HEK293 (cell line): ENCODE results near the gene XIRP2.

Experiments used
- KLF16 ChIP-seq: fragments of 450-650 bp; formaldehyde crosslinking; IDR thresholded peaks from 2 replicates; pipeline ENCODE4 v1.5.1; 2017; ENCODE audit warnings: missing biosample characterization, missing genetic modification characterization
- TRIM28 ChIP-seq: IDR thresholded peaks from 2 replicates; pipeline ENCODE4 v1.6.1; 2011; ENCODE audit warnings: low read length, control low read depth, borderline replicate concordance
- ZBTB44 ChIP-seq: fragments of 450-650 bp; IDR thresholded peaks from 2 replicates; pipeline ENCODE4 v1.5.1; 2018; ENCODE audit warnings: missing biosample characterization, mild to moderate bottlenecking, missing genetic modification characterization
- ZNF274 ChIP-seq, 2 experiments: fragments of 200-500 bp in 1 of 2; fragments of 450-650 bp in 1 of 2; sonication (Bioruptor generic) in 1 of 2; formaldehyde crosslinking in 1 of 2; IDR thresholded peaks; 2 replicates each; pipeline versions ENCODE4 v1.5.1 to v1.6.1; 2014 to 2016; ENCODE audit warnings: borderline replicate concordance in 1 of 2, inconsistent platforms in 1 of 2, low read length in 1 of 2, missing biosample characterization in 1 of 2, missing genetic modification characterization in 1 of 2
- ZNF292 ChIP-seq: fragments of 450-650 bp; formaldehyde crosslinking; IDR thresholded peaks from 2 replicates; pipeline ENCODE4 v1.5.1; 2016; ENCODE audit warnings: low read depth, missing biosample characterization, missing genetic modification characterization, borderline replicate concordance
- ZNF510 ChIP-seq: fragments of 450-650 bp; formaldehyde crosslinking; IDR thresholded peaks from 2 replicates; pipeline ENCODE4 v1.5.1; 2018; ENCODE audit warnings: mild to moderate bottlenecking, missing genetic modification characterization, missing biosample characterization; ENCODE audit not compliant: insufficient replicate concordance
- ZNF677 ChIP-seq: fragments of 450-650 bp; IDR thresholded peaks from 2 replicates; pipeline ENCODE4 v1.5.0; 2018; ENCODE audit warnings: missing biosample characterization, mild to moderate bottlenecking, missing genetic modification characterization, moderate library complexity
- ZNF76 ChIP-seq: fragments of 450-650 bp; formaldehyde crosslinking; IDR thresholded peaks from 2 replicates; pipeline ENCODE4; 2016; ENCODE audit warnings: low read depth, missing biosample characterization, missing genetic modification characterization, borderline replicate concordance
- TF ChIP-seq, protein P1 (sequence below): fragments of 450-650 bp; formaldehyde crosslinking; IDR thresholded peaks from 2 replicates; pipeline ENCODE4 v1.5.1; 2016; ENCODE audit warnings: missing biosample characterization, missing genetic modification characterization
- TF ChIP-seq, protein P2 (sequence below): fragments of 450-650 bp; formaldehyde crosslinking; IDR thresholded peaks from 2 replicates; pipeline ENCODE4 v1.5.1; 2016; ENCODE audit warnings: missing biosample characterization, missing genetic modification characterization
- TF ChIP-seq, protein P3 (sequence below): fragments of 450-650 bp; formaldehyde crosslinking; IDR thresholded peaks from 2 replicates; pipeline ENCODE4 v1.5.1; 2017; ENCODE audit warnings: missing biosample characterization, missing genetic modification characterization
- TF ChIP-seq, protein P4 (sequence below): fragments of 450-650 bp; formaldehyde crosslinking; IDR thresholded peaks from 2 replicates; pipeline ENCODE4 v1.5.1; 2016; ENCODE audit warnings: missing biosample characterization, missing genetic modification characterization
- TF ChIP-seq, protein P5 (sequence below): fragments of 450-650 bp; formaldehyde crosslinking; IDR thresholded peaks from 2 replicates; pipeline ENCODE4 v1.5.1; 2016; ENCODE audit warnings: missing biosample characterization, missing genetic modification characterization
- TF ChIP-seq, protein P6 (sequence below): fragments of 450-650 bp; formaldehyde crosslinking; conservative IDR thresholded peaks from 2 replicates; pipeline ENCODE4 v1.5.1; 2016; ENCODE audit warnings: low read depth, missing biosample characterization, missing genetic modification characterization

DNA sequence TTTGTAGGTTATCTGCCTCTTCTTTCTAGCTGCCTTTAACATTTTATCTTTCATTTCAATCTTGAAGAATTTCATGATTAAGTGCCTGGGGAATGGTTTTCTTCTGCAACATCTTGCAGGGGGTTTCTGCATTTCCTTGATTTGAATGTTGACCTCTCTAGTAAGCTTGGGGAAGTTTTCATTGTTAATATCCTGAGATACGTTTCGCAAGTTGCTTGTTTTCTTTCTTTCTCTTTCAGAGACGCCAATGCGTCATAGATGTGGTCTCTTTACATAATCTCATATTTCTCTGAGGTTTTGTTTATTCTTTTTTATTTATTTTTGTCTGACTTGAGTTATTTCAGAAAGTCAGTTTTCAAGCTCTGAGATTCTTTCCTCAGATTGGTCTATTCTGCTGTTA, 225.7 kb downstream of the XIRP2 start:
- TF ChIP-seq, protein P1, sequence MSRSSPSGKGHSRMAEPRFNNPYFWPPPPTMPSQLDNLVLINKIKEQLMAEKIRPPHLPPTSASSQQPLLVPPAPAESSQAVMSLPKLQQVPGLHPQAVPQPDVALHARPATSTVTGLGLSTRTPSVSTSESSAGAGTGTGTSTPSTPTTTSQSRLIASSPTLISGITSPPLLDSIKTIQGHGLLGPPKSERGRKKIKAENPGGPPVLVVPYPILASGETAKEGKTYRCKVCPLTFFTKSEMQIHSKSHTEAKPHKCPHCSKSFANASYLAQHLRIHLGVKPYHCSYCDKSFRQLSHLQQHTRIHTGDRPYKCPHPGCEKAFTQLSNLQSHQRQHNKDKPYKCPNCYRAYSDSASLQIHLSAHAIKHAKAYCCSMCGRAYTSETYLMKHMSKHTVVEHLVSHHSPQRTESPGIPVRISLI (tag by site-specific recombination) = no peak
- TF ChIP-seq ZNF677 (tag by site-specific recombination) (no peak), ZNF510 (no peak), ZNF274 (IDR thresholded peaks at IDR 0.05; ENCODE audit: low read length) (no peak), ZNF274 (tag by site-specific recombination; IDR thresholded peaks at IDR 0.05; ENCODE audit: borderline replicate concordance) (no peak), KLF16 (tag by site-specific recombination) (no peak), ZNF76 (tag by site-specific recombination) (no peak), TRIM28 (no peak), ZNF292 (tag by site-specific recombination) (no peak), ZBTB44 (tag by site-specific recombination) (no peak)
- TF ChIP-seq, protein P2, sequence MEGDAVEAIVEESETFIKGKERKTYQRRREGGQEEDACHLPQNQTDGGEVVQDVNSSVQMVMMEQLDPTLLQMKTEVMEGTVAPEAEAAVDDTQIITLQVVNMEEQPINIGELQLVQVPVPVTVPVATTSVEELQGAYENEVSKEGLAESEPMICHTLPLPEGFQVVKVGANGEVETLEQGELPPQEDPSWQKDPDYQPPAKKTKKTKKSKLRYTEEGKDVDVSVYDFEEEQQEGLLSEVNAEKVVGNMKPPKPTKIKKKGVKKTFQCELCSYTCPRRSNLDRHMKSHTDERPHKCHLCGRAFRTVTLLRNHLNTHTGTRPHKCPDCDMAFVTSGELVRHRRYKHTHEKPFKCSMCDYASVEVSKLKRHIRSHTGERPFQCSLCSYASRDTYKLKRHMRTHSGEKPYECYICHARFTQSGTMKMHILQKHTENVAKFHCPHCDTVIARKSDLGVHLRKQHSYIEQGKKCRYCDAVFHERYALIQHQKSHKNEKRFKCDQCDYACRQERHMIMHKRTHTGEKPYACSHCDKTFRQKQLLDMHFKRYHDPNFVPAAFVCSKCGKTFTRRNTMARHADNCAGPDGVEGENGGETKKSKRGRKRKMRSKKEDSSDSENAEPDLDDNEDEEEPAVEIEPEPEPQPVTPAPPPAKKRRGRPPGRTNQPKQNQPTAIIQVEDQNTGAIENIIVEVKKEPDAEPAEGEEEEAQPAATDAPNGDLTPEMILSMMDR (tag by site-specific recombination) = no peak
- TF ChIP-seq, protein P3, sequence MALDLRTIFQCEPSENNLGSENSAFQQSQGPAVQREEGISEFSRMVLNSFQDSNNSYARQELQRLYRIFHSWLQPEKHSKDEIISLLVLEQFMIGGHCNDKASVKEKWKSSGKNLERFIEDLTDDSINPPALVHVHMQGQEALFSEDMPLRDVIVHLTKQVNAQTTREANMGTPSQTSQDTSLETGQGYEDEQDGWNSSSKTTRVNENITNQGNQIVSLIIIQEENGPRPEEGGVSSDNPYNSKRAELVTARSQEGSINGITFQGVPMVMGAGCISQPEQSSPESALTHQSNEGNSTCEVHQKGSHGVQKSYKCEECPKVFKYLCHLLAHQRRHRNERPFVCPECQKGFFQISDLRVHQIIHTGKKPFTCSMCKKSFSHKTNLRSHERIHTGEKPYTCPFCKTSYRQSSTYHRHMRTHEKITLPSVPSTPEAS (tag by site-specific recombination) = no peak
- TF ChIP-seq, protein P4, sequence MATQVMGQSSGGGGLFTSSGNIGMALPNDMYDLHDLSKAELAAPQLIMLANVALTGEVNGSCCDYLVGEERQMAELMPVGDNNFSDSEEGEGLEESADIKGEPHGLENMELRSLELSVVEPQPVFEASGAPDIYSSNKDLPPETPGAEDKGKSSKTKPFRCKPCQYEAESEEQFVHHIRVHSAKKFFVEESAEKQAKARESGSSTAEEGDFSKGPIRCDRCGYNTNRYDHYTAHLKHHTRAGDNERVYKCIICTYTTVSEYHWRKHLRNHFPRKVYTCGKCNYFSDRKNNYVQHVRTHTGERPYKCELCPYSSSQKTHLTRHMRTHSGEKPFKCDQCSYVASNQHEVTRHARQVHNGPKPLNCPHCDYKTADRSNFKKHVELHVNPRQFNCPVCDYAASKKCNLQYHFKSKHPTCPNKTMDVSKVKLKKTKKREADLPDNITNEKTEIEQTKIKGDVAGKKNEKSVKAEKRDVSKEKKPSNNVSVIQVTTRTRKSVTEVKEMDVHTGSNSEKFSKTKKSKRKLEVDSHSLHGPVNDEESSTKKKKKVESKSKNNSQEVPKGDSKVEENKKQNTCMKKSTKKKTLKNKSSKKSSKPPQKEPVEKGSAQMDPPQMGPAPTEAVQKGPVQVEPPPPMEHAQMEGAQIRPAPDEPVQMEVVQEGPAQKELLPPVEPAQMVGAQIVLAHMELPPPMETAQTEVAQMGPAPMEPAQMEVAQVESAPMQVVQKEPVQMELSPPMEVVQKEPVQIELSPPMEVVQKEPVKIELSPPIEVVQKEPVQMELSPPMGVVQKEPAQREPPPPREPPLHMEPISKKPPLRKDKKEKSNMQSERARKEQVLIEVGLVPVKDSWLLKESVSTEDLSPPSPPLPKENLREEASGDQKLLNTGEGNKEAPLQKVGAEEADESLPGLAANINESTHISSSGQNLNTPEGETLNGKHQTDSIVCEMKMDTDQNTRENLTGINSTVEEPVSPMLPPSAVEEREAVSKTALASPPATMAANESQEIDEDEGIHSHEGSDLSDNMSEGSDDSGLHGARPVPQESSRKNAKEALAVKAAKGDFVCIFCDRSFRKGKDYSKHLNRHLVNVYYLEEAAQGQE = no peak
- TF ChIP-seq, protein P5, sequence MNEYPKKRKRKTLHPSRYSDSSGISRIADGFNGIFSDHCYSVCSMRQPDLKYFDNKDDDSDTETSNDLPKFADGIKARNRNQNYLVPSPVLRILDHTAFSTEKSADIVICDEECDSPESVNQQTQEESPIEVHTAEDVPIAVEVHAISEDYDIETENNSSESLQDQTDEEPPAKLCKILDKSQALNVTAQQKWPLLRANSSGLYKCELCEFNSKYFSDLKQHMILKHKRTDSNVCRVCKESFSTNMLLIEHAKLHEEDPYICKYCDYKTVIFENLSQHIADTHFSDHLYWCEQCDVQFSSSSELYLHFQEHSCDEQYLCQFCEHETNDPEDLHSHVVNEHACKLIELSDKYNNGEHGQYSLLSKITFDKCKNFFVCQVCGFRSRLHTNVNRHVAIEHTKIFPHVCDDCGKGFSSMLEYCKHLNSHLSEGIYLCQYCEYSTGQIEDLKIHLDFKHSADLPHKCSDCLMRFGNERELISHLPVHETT = no peak
- TF ChIP-seq, protein P6, sequence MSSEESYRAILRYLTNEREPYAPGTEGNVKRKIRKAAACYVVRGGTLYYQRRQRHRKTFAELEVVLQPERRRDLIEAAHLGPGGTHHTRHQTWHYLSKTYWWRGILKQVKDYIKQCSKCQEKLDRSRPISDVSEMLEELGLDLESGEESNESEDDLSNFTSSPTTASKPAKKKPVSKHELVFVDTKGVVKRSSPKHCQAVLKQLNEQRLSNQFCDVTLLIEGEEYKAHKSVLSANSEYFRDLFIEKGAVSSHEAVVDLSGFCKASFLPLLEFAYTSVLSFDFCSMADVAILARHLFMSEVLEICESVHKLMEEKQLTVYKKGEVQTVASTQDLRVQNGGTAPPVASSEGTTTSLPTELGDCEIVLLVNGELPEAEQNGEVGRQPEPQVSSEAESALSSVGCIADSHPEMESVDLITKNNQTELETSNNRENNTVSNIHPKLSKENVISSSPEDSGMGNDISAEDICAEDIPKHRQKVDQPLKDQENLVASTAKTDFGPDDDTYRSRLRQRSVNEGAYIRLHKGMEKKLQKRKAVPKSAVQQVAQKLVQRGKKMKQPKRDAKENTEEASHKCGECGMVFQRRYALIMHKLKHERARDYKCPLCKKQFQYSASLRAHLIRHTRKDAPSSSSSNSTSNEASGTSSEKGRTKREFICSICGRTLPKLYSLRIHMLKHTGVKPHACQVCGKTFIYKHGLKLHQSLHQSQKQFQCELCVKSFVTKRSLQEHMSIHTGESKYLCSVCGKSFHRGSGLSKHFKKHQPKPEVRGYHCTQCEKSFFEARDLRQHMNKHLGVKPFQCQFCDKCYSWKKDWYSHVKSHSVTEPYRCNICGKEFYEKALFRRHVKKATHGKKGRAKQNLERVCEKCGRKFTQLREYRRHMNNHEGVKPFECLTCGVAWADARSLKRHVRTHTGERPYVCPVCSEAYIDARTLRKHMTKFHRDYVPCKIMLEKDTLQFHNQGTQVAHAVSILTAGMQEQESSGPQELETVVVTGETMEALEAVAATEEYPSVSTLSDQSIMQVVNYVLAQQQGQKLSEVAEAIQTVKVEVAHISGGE (tag by site-specific recombination) = no peak
